Psoas muscle (tissue), 8 donors: ENCODE results near the gene SNUPN. TPM values are rescaled to one million over a fixed set of nuclear protein-coding genes. Genes with fewer than 3 reads are reported as not detected.
"Not testable (repeated sequence)": the region's sequence is repeated elsewhere in the genome, so short reads cannot be mapped to it uniquely, and the experiment has no call there.

Experiments
- ATAC-seq, 4 donors: fragments of 200-7000 bp; cut with Tn5 transposase; one replicate each; pipeline ENCODE4 v1.9.1; 2020; ENCODE audit warnings: moderate library complexity in 3 of 4, mild to moderate bottlenecking in 2 of 4
- DNase-seq, 2 donors: peaks; one replicate each; pipeline ENCODE4 v3.0.0-alpha.2; 2020
- H3K27ac ChIP-seq: fragments of 200-600 bp; one replicate; pipeline ENCODE4 v1.8.0; 2022
- H3K27me3 ChIP-seq, 3 donors: fragments of 200-600 bp in 1 of 3; one replicate each; pipeline versions ENCODE4 v1.6.1 to v1.8.0; 2013 to 2022; ENCODE audit warnings: low read length in 2 of 3, mild to moderate bottlenecking in 2 of 3, moderate library complexity in 1 of 3; ENCODE audit not compliant: insufficient read depth in 3 of 3
- H3K36me3 ChIP-seq, 2 donors: fragments of 200-600 bp in 1 of 2; one replicate each; pipeline versions ENCODE4 v1.6.1 to v1.8.0; 2013 to 2022; ENCODE audit warnings: low read depth in 1 of 2, mild to moderate bottlenecking in 1 of 2, moderate library complexity in 1 of 2; ENCODE audit not compliant: insufficient read depth in 1 of 2
- H3K4me1 ChIP-seq: fragments of 200-600 bp; one replicate; pipeline ENCODE4 v1.8.0; 2022
- H3K4me3 ChIP-seq: fragments of 200-600 bp; one replicate; pipeline ENCODE4 v1.8.0; 2022; ENCODE audit warnings: mild to moderate bottlenecking
- H3K9me3 ChIP-seq: fragments of 200-600 bp; one replicate; pipeline ENCODE4 v1.8.0; 2022
- WGBS, 3 donors: extraction: QIAGEN DNeasy Blood & Tissue Kit; methylation state at CpG; one replicate each; pipeline versions ENCODE4 v1.1.6 to v1.1.7; 2013; 5-methylcytosine and 5-hydroxymethylcytosine counted together
- intact Hi-C, 2 donors: fragments of 100-400 bp; cut with DNase I; formaldehyde crosslinking; loops; one replicate each; pipeline versions ENCODE4 v1.11.0 to v1.14.2; 2022
- polyA plus RNA-seq, 3 donors: library from polyadenylated mRNA; stranded (reverse); fragments of 200-250 nt; gene quantifications; one replicate each; pipeline ENCODE4 v1.2.3, GENCODE V29; 2013
- total RNA-seq, 4 donors: library from RNA; stranded (reverse); fragmentation: NEBNext Ultra II Directional in 2 of 4; extraction: Animal tissue kit (Norgen Biotek cat#: 25700) in 2 of 4; gene quantifications; one replicate each; pipeline versions ENCODE4 v1.2.1 to v1.2.4, GENCODE V29; 2021 to 2023
- TF ChIP-seq, protein P1 (sequence below): fragments of 200-600 bp; IDR thresholded peaks from one replicate; pipeline ENCODE4 v1.8.0; 2022; ENCODE audit warnings: antibody characterized with exemption
- donor health status: healthy with polysubstance abuse.
- donor health status: DM: no; HTN: no; CAD: no; lungs with moderate emphysema.
- donor health status: Bipolar disorder and iron deficiency.
- donor health status: healthy.
- donor health status: DM: yes; HTN: yes; CAD: no.
- donor health status: DM: no; HTN: no; CAD: no.
- donor health status: DM: no; HTN: no; CAD: no.
- donor health status: DM: yes; HTN: yes; CAD: no.

The SNUPN gene
- total and polyA plus RNA-seq, 7 donors: 17.1 to 40.9 (median 21.9) TPM

DNA sequence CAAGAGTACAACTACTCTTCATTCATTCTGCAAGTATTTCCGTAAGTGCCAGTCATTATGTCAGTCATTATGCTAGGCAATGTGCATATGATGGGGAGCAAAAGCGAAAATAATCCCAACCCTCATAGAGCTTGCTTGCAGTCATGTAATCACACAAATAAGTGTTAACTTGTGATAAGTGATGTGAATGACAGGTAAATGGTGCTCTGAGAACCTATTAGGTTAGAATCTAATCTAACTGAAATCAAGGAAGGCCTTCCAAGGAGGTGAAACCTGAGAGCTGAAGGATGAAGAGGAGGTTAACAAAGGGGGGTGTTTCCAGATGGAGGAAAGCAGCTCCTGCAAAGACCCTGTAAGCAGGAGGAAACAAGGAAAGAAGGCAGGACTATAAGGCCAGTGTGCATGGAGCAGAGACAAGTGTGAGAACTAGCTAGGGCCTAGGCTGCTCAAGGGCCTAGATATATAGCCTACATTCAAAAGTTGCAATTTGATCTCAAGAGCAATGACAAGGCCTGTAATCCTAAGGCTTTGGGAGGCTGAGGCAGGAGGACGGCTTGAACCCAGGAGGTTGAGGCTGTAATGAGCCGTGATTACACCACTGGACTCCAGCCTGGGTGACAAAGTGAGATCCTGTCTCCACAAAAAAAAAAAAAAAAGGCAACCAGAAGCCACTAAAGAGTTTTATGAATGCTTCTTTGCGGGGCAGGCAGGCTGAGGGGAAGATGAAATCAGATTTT is 51.7 kb downstream of the SNUPN start:
- no peaks in the 10 kb centered on the region for H3K27me3 ChIP-seq
- H3K4me1 ChIP-seq: peaks cover 15% of the 10 kb centered on the region
- DNase-seq (no peak), ATAC-seq (no peak)
- H3K27ac ChIP-seq: no peak overlapping the region
- 94 to 98% (median 97%) methylated on average over 5 of the region's 5 CpGs for WGBS, 3 donors
- no peaks in the 10 kb centered on the region for H3K9me3 ChIP-seq
- H3K4me3 ChIP-seq: no peak overlapping the region
- TF ChIP-seq, protein P1, sequence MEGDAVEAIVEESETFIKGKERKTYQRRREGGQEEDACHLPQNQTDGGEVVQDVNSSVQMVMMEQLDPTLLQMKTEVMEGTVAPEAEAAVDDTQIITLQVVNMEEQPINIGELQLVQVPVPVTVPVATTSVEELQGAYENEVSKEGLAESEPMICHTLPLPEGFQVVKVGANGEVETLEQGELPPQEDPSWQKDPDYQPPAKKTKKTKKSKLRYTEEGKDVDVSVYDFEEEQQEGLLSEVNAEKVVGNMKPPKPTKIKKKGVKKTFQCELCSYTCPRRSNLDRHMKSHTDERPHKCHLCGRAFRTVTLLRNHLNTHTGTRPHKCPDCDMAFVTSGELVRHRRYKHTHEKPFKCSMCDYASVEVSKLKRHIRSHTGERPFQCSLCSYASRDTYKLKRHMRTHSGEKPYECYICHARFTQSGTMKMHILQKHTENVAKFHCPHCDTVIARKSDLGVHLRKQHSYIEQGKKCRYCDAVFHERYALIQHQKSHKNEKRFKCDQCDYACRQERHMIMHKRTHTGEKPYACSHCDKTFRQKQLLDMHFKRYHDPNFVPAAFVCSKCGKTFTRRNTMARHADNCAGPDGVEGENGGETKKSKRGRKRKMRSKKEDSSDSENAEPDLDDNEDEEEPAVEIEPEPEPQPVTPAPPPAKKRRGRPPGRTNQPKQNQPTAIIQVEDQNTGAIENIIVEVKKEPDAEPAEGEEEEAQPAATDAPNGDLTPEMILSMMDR: no peak
- H3K36me3 ChIP-seq: no peaks in the 10 kb centered on the region
- intact Hi-C loops: no loop called here

DNA sequence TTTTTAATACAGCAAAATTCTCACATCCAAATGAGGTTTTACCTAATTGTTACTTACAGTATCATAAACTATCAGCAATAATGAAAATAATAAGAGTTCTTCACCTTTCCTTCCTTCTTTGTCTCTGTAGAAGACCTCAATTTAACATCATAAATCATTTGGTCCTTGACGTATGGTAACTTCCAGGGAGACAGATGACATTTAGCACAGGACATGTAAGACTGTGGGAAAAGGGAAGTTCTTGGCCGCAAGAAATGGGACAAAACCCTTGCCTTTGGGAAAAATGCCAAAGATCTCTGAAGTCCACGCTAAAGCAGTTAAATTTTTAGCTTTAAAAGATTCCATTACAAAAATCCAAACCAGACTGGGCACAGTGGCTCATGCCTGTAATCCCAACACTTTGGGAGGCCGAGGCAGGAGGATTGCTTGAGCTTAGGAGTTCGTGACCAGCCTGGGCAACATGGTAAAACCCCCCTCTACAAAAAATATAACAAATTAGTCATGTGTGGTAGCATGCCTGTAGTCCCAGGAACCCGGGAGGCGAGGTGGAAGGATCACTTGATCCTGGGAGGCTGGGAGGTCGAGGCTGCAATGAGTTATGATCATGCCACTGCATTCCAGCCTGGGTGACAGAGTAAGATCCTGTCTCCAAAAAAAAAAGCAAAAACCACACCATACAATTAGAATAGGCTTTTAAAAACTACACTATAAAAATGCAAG is 55.2 kb downstream of the SNUPN start:
- H3K9me3 ChIP-seq: no peaks in the 10 kb centered on the region
- H3K36me3 ChIP-seq: no peaks in the 10 kb centered on the region
- TF ChIP-seq, protein P1: no peak
- no peak overlapping the region for H3K27ac ChIP-seq
- ATAC-seq (no peak), DNase-seq (no peak)
- no peaks in the 10 kb centered on the region for H3K4me1 ChIP-seq
- H3K27me3 ChIP-seq: no peaks in the 10 kb centered on the region
- no peak overlapping the region for H3K4me3 ChIP-seq
- intact Hi-C loops: no loop called here
- 60 to 69% (median 61%) methylated on average over 8 of the region's 8 CpGs for WGBS, 3 donors

DNA sequence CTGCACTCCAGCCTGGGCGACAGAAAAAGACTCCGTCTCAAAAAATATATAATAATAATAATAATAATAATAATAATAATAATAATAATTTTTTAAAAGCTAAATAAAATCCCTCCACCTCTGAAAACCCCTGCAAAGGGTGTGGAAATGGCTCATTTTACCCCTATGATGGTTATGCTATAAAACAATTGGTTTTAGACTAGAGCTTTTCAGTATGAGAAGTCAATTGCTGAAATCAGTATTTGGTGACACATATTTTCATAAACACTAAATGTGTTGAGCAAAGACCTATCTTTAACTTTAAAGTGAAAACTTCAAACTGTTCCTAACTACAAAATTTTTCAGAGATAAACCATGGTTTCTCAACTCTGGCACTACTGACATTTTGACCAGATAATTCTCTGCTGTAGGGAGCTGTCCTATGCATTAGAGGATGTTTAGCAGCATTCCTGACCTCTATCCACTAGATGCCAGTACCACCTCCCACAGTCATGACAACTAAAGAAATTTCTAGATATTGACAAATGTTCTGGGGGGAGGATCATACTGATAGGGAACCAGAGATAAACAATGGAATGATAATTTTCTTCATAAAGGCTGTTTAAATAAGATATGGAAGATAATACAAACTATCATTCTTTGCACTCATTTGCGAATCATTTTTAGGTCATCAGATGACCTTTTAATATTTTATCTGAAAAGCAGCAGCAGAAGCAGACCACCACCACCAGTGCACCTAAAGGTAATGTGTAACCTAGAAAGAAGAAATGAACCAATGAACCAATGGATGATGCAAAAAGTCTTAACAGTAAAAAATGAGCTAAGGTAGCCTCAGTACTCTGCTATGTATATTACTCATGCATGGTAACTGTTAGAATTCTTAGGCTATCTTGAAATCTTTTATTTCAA is 60.2 kb downstream of the SNUPN start:
- TF ChIP-seq, protein P1: no peak
- Histone ChIP-seq H3K4me3 (no peak overlapping the region), H3K36me3 (no peaks in the 10 kb centered on the region), H3K9me3 (no peaks in the 10 kb centered on the region), H3K27me3 (no peaks in the 10 kb centered on the region), H3K4me1 (no peaks in the 10 kb centered on the region), H3K27ac (no peak overlapping the region)
- intact Hi-C loops: no loop called here
- 94 to 99% (median 97%) methylated on average over 3 of the region's 3 CpGs for WGBS, 3 donors
- DNase-seq (no peak), ATAC-seq (no peak)

DNA sequence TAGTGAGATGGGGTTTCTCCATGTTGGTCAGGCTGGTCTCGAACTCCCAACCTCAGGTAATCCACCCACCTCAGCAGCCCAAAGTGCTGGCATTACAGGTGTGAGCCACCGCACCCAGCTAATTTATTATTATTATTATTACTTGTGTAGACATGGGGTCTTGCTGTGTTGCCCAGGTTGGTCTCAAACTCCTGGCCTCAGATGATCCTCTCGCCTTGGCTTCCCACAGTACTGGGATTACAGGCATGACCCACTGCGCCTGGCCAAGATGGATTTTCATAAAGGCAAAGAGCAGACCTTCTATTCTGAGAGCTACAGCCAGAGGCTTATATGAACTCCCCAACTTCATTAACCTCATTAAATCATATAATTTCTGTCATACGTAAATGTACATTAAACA is 63.6 kb downstream of the SNUPN start:
- intact Hi-C loops: no loop called here
- Histone ChIP-seq H3K4me1 (no peaks in the 10 kb centered on the region), H3K36me3 (no peaks in the 10 kb centered on the region), H3K9me3 (no peaks in the 10 kb centered on the region), H3K27me3 (no peaks in the 10 kb centered on the region), H3K4me3 (no peak overlapping the region), H3K27ac (no peak overlapping the region)
- TF ChIP-seq, protein P1: no peak
- DNase-seq (no peak), ATAC-seq (no peak)
- WGBS, 3 donors: 96 to 98% (median 98%) methylated on average over 5 of the region's 5 CpGs

DNA sequence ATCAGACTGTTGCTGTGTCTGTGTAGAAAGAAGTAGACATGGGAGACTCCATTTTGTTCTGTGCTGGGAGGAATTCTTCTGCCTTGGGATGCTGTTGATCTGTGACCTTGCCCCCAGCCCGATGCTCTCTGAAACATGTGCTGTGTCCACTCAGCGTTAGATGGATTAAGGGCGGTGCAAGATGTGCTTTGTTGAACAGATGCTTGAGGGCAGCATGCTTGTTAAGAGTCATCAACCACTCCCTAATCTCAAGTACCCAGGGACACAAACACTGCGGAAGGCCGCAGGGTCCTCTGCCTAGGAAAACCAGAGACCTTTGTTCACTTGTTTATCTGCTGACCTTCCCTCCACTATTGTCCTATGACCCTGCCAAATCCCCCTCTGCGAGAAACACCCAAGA is 66.2 kb downstream of the SNUPN start:
- ATAC-seq, H3K27me3 ChIP-seq, intact Hi-C loops, H3K36me3 ChIP-seq, H3K4me3 ChIP-seq, H3K27ac ChIP-seq, DNase-seq, H3K4me1 ChIP-seq, H3K9me3 ChIP-seq: not testable (repeated sequence)
- 68 to 80% (median 74%) methylated on average over 5 of the region's 6 CpGs for whole genome bisulfite sequencing, 3 donors

DNA sequence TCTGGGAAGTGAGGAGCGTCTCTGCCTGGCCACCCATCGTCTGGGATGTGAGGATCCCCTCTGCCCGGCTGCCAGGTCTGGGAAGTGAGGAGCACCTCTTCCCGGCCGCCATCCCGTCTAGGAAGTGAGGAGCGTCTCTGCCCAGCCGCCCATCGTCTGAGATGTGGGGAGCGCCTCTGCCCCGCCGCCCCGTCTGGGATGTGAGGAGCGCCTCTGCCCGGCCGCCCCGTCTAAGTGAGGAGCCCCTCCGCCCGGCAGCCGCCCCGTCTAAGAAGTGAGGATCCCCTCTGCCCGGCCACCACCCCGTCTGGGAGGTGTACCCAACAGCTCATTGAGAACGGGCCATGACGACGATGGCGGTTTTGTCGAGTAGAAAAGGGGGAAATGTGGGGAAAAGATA is 66.6 kb downstream of the SNUPN start:
- H3K4me1 ChIP-seq, H3K9me3 ChIP-seq, H3K27me3 ChIP-seq, ATAC-seq, H3K36me3 ChIP-seq, H3K27ac ChIP-seq, H3K4me3 ChIP-seq, DNase-seq, intact Hi-C loops: not testable (repeated sequence)
- WGBS, 3 donors: 94 to 97% (median 95%) methylated on average over 23 to 28 of the region's 28 CpGs
